ENCODE measurements around the gene RAD51AP2.

Gene RAD51AP2

GRCh38 chr2:17476064-17476463 lies 42.2 kb downstream of the RAD51AP2 start:
- Histone ChIP-seq H3K79me2 (ENCODE audit: insufficient read depth, low read length) (no peaks in the 10 kb centered on the region), H3K4me2 (ENCODE audit: low read depth, low read length, poor library complexity, severe bottlenecking) (no peak overlapping the region), H3K9me2 (replicated peaks; ENCODE audit: low read depth, low read length) (no peaks in the 10 kb centered on the region), H3K36me3 (ENCODE audit: insufficient read depth, low read length) (no peaks in the 10 kb centered on the region), H3K9me3 (ENCODE audit: insufficient read depth, low read depth, low read length) (no peaks in the 10 kb centered on the region), H3F3A (ENCODE audit: low read depth) (no peaks in the 10 kb centered on the region), H2AFZ (ENCODE audit: low read length) (no peak overlapping the region), H3K27me3 (ENCODE audit: insufficient read depth, low read length, poor library complexity, severe bottlenecking) (no peaks in the 10 kb centered on the region), H3K4me3 (ENCODE audit: low read length, poor library complexity, severe bottlenecking) (no peak overlapping the region), H4K20me1 (ENCODE audit: insufficient read depth, low read length, poor library complexity, severe bottlenecking) (no peaks in the 10 kb centered on the region), H3K9ac (ENCODE audit: low read depth, low read length, poor library complexity, severe bottlenecking) (no peak overlapping the region), H3K4me1 (ENCODE audit: insufficient read depth, low read length, poor library complexity, severe bottlenecking) (no peaks in the 10 kb centered on the region)
- TF ChIP-seq EZH2phosphoT487 (IDR thresholded peaks at IDR 0.05; ENCODE audit: borderline replicate concordance) (no peak), CTCF (conservative IDR thresholded peaks at IDR 0.05; ENCODE audit: low read length) (no peak)

- Histone ChIP-seq H3K9me3 (ENCODE audit: insufficient read depth, low read depth, low read length) (no peaks in the 10 kb centered on the region), H3K9ac (ENCODE audit: low read depth, low read length, poor library complexity, severe bottlenecking) (no peak overlapping the region), H3K79me2 (ENCODE audit: insufficient read depth, low read length) (no peaks in the 10 kb centered on the region), H3K4me3 (ENCODE audit: low read length, poor library complexity, severe bottlenecking) (no peak overlapping the region), H4K20me1 (ENCODE audit: insufficient read depth, low read length, poor library complexity, severe bottlenecking) (no peaks in the 10 kb centered on the region), H3F3A (ENCODE audit: low read depth) (no peaks in the 10 kb centered on the region), H3K4me2 (ENCODE audit: low read depth, low read length, poor library complexity, severe bottlenecking) (no peak overlapping the region), H3K27me3 (ENCODE audit: insufficient read depth, low read length, poor library complexity, severe bottlenecking) (no peaks in the 10 kb centered on the region), H2AFZ (ENCODE audit: low read length) (no peak overlapping the region), H3K36me3 (ENCODE audit: insufficient read depth, low read length) (no peaks in the 10 kb centered on the region), H3K9me2 (replicated peaks; ENCODE audit: low read depth, low read length) (no peaks in the 10 kb centered on the region), H3K4me1 (ENCODE audit: insufficient read depth, low read length, poor library complexity, severe bottlenecking) (no peaks in the 10 kb centered on the region)
- TF ChIP-seq EZH2phosphoT487 (IDR thresholded peaks at IDR 0.05; ENCODE audit: borderline replicate concordance): no peak
- no peak for TF ChIP-seq CTCF (conservative IDR thresholded peaks at IDR 0.05; ENCODE audit: low read length)
Observed at GRCh38 chr2:17475286-17475685, 43.0 kb downstream of the RAD51AP2 start.

- Histone ChIP-seq H3K27me3 (ENCODE audit: insufficient read depth, low read length, poor library complexity, severe bottlenecking) (no peaks in the 10 kb centered on the region), H3K9me3 (ENCODE audit: insufficient read depth, low read depth, low read length) (no peaks in the 10 kb centered on the region), H2AFZ (ENCODE audit: low read length) (no peak overlapping the region), H3K4me1 (ENCODE audit: insufficient read depth, low read length, poor library complexity, severe bottlenecking) (no peaks in the 10 kb centered on the region), H3K4me2 (ENCODE audit: low read depth, low read length, poor library complexity, severe bottlenecking) (no peak overlapping the region), H3K9me2 (replicated peaks; ENCODE audit: low read depth, low read length) (no peaks in the 10 kb centered on the region), H3K9ac (ENCODE audit: low read depth, low read length, poor library complexity, severe bottlenecking) (no peak overlapping the region), H4K20me1 (ENCODE audit: insufficient read depth, low read length, poor library complexity, severe bottlenecking) (no peaks in the 10 kb centered on the region), H3K79me2 (ENCODE audit: insufficient read depth, low read length) (no peaks in the 10 kb centered on the region), H3F3A (ENCODE audit: low read depth) (no peaks in the 10 kb centered on the region), H3K36me3 (ENCODE audit: insufficient read depth, low read length) (no peaks in the 10 kb centered on the region), H3K4me3 (ENCODE audit: low read length, poor library complexity, severe bottlenecking) (no peak overlapping the region)
- TF ChIP-seq CTCF (conservative IDR thresholded peaks at IDR 0.05; ENCODE audit: low read length) (no peak), EZH2phosphoT487 (IDR thresholded peaks at IDR 0.05; ENCODE audit: borderline replicate concordance) (no peak)
Observed at GRCh38 chr2:17471979-17472378, 46.3 kb downstream of the RAD51AP2 start.
